ENCODE data around the gene MAP2K3. TPM values are rescaled to one million over a fixed set of nuclear protein-coding genes. Genes with fewer than 3 reads are reported as not detected.

Gene MAP2K3
- 10 to 100 TPM; 66.6 to 81.1 TPM for total RNA-seq

DNA sequence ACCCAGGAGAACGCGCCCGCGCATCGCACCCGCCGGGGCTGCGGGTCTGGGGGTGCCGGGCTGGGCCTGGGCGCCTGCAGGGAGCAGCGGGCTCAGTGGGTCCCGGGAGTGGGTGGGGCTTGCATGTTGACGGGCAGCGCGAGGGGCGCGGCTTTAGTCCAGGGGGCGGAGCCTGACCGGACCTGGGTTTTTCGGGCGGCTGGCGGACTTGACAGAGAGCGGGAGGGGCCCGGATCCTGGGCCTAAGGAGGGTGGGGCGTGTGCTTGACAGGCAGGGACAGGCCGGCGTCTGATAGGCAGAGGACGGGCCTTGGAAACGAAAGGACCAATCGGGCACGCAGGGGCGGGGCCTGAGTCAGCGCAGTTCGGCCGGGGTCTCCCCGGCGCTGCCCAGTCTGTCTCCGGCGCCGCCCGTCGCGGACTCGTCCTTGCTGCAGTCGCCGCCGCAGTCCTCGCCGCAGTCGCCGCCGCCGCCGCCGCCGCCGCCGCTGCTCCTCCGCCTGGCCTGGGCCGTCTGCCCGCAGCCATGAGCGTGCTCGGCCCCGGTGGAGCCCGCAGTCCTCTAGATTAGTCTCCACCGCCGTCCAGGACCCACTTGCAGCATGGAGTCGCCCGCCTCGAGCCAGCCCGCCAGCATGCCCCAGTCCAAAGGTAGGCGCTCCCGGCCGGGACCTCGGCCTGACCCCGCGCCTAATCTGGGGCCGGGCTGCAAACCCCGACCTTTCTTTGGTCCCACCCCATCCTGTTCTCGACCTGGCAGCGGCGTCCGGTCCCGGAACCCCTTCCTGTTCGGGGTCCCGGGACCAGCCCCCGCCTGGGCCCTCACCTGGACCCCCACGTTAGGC is at the start of gene MAP2K3:
Gene MAP2K3, plus strand, starts transcription at position 393 of the 845 bp plus-strand sequence. Its CDS starts 210 bp downstream, at position 603.
- TF ChIP-seq CTCF (IDR thresholded peaks at IDR 0.05) = no peak
- Histone ChIP-seq H3K4me3 (peak within 1 kb of the TSS; percentile 88), H3K27ac (peak within 1 kb of the TSS; percentile 91 to 96), H3K4me1 (ENCODE audit: control insufficient read depth in 1 of 2, low read depth in 2 of 2) (peaks cover 42 to 53% of the 10 kb centered on the region in 2 donors), H3K27me3 (replicated peaks; ENCODE audit: insufficient read depth) (no peaks in the 10 kb centered on the region), H3K9me3 (no peaks in the 10 kb centered on the region), H3K36me3 (no peaks in the 10 kb centered on the region)
- ATAC-seq (ENCODE audit: insufficient number of reproducible peaks, low FRiP score, low read depth) (peak; percentile 64), DNase-seq (ENCODE audit: low spot score) (peak; percentile 98)

DNA sequence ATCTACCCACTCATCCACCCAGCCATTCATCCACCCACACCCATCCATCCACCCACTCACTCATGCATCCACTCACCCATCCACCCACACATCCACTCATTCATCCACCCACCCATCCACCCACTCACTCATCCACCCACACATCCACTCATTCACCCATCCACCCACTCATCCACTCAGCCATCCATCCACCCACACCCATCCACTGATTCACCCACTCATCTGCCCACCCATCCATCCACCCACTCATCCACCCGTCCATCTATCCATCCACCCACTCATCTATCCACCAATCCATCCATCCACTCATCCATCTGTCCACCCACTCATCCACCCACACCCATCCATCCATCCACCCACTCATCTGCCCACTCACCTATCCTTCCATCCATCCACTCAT is 48.6 kb upstream of the MAP2K3 start:
- Histone ChIP-seq H3K27me3 (replicated peaks; ENCODE audit: insufficient read depth) (no peaks in the 10 kb centered on the region), H3K9me3 (peaks cover 5% of the 10 kb centered on the region), H3K4me3 (no peak overlapping the region), H3K27ac (no peak overlapping the region), H3K36me3 (no peaks in the 10 kb centered on the region), H3K4me1 (ENCODE audit: control insufficient read depth in 1 of 2, low read depth in 2 of 2) (no peaks in the 10 kb centered on the region)
- no peak for DNase-seq (ENCODE audit: low spot score)
- ATAC-seq (ENCODE audit: insufficient number of reproducible peaks, low FRiP score, low read depth) = no peak
- no peak for TF ChIP-seq CTCF (IDR thresholded peaks at IDR 0.05)

GRCh38 chr17:21239680-21240368 is 44.7 kb upstream of the MAP2K3 start:
- Histone ChIP-seq H3K4me1 (ENCODE audit: control insufficient read depth in 1 of 2, low read depth in 2 of 2) (no peaks in the 10 kb centered on the region), H3K27me3 (replicated peaks; ENCODE audit: insufficient read depth) (no peaks in the 10 kb centered on the region), H3K36me3 (no peaks in the 10 kb centered on the region), H3K9me3 (no peaks in the 10 kb centered on the region), H3K27ac (no peak overlapping the region), H3K4me3 (no peak overlapping the region)
- ATAC-seq (ENCODE audit: insufficient number of reproducible peaks, low FRiP score, low read depth) (no peak), DNase-seq (ENCODE audit: low spot score) (no peak)
- peak; percentile 42 for TF ChIP-seq CTCF (IDR thresholded peaks at IDR 0.05)

DNA sequence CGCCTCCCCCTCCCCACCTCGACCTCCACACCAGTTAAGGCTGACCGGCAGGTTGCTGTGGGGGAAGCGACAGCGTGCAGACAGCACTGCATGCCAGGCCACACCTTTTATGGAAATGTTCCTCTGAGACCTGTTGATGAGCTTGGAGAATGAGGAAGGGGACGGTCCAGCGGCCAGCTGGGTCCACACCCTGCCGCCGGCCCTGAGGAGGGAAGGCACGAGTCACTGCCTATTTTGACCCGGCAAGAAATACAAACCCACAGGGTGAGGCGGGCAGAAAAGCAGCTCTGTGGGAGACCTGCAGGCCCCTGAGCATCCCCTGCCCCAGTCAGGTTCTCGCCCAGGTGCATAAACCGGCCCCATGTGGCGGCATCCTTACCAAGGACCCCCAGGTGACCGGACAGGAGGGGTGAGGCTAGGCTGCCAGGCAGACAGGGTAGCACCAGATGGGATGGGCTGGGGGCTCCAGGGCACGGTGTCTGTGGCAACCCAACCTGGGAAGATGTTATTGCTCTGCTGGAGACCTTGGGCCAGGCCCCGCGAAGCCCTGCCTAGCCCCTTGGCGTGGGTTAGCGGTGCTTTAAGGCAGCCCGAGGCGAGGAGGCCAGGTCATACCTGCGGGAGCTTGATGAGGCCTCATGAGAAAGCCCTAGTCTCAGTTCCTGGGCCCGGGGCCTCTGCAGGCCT is 44.0 kb upstream of the MAP2K3 start:
- ATAC-seq (ENCODE audit: insufficient number of reproducible peaks, low FRiP score, low read depth) = no peak
- no peaks in the 10 kb centered on the region for H3K27me3 ChIP-seq (replicated peaks; ENCODE audit: insufficient read depth)
- no peak for TF ChIP-seq CTCF (IDR thresholded peaks at IDR 0.05)
- no peak for DNase-seq (ENCODE audit: low spot score)
- H3K36me3 ChIP-seq = no peaks in the 10 kb centered on the region
- H3K9me3 ChIP-seq = no peaks in the 10 kb centered on the region
- peaks cover 0 to under 1% of the 10 kb centered on the region in 2 donors for H3K4me1 ChIP-seq (ENCODE audit: control insufficient read depth in 1 of 2, low read depth in 2 of 2)
- no peak overlapping the region for H3K27ac ChIP-seq
- no peak overlapping the region for H3K4me3 ChIP-seq

DNA sequence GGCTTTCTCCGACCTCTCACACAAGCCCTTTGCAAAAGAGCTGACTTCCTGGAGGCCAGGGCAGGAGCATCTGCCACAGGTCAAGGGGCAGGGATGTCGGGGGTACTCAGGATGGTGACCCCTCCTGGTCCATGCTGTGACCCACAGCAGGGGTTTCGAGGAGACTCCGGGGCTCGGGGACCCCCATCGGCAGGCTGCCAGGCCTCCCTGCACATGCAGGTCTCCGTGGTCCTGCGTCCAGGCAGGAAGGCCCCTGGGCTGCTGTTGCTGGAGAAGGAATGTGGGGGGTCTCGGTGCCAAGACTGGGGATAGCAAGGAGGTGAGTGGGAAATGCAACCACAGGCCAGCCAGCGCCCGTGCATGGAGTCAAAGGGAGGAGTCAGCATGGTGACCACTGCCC is 42.9 kb upstream of the MAP2K3 start:
- ATAC-seq (ENCODE audit: insufficient number of reproducible peaks, low FRiP score, low read depth) (no peak), DNase-seq (ENCODE audit: low spot score) (no peak)
- Histone ChIP-seq H3K9me3 (no peaks in the 10 kb centered on the region), H3K4me1 (ENCODE audit: control insufficient read depth in 1 of 2, low read depth in 2 of 2) (peaks cover 7 to 8% of the 10 kb centered on the region in 2 donors), H3K36me3 (no peaks in the 10 kb centered on the region), H3K27me3 (replicated peaks; ENCODE audit: insufficient read depth) (no peaks in the 10 kb centered on the region), H3K27ac (no peak overlapping the region), H3K4me3 (no peak overlapping the region)
- TF ChIP-seq CTCF (IDR thresholded peaks at IDR 0.05) = no peak
